H7 (cell line): ENCODE data around the gene ETNPPL. TPM values are rescaled to one million over a fixed set of nuclear protein-coding genes. Genes with fewer than 3 reads are reported as not detected.

Source experiments
- DNase-seq: peaks from one replicate; pipeline ENCODE4 v3.0.0; 2012
- H3K27me3 ChIP-seq: 2 replicates; pipeline ENCODE4 v1.6.0; 2011; ENCODE audit warnings: mild to moderate bottlenecking, low read length; ENCODE audit not compliant: control insufficient read depth, insufficient read depth
- H3K36me3 ChIP-seq: replicated peaks from 2 replicates; pipeline ENCODE4 v1.5.1; 2011; ENCODE audit warnings: low read length; ENCODE audit not compliant: control insufficient read depth, insufficient read depth
- H3K4me3 ChIP-seq: 2 replicates; pipeline ENCODE4 v1.5.1; 2011; ENCODE audit warnings: low read depth, mild to moderate bottlenecking, control low read depth, low read length, moderate library complexity; ENCODE audit not compliant: insufficient read depth
- total RNA-seq: library from RNA; depleted of rRNA; stranded (reverse); fragments of >200 nt; shearing (Covaris generic); gene quantifications from 2 replicates; pipeline ENCODE4 v1.2.3, GENCODE V29; 2014; rRNA removed

The ETNPPL gene
- total RNA-seq, 1 experiment from 2014 or later, result 1.0 TPM

- no peak for DNase-seq
- no peaks in the 10 kb centered on the region for H3K27me3 ChIP-seq
- H3K4me3 ChIP-seq, result no peak overlapping the region
- no peaks in the 10 kb centered on the region for H3K36me3 ChIP-seq
Observed at GRCh38 chr4:108700081-108700757, 62.6 kb downstream of the ETNPPL start.

- DNase-seq, result no peak
- H3K4me3 ChIP-seq, result no peak overlapping the region
- H3K27me3 ChIP-seq, result no peaks in the 10 kb centered on the region
- H3K36me3 ChIP-seq, result no peaks in the 10 kb centered on the region
Observed at GRCh38 chr4:108696160-108696559, 66.7 kb downstream of the ETNPPL start.

- no peaks in the 10 kb centered on the region for H3K36me3 ChIP-seq
- H3K4me3 ChIP-seq, result no peak overlapping the region
- no peaks in the 10 kb centered on the region for H3K27me3 ChIP-seq
- no peak for DNase-seq
Observed at GRCh38 chr4:108695062-108695461, 67.8 kb downstream of the ETNPPL start.

- no peak overlapping the region for H3K4me3 ChIP-seq
- no peaks in the 10 kb centered on the region for H3K36me3 ChIP-seq
- DNase-seq, result no peak
- no peaks in the 10 kb centered on the region for H3K27me3 ChIP-seq
Observed at GRCh38 chr4:108694423-108694822, 68.4 kb downstream of the ETNPPL start.

GRCh38 chr4:108693819-108694218, 69.0 kb downstream of the ETNPPL start:
- no peak for DNase-seq
- Histone ChIP-seq H3K4me3 (no peak overlapping the region), H3K27me3 (no peaks in the 10 kb centered on the region), H3K36me3 (no peaks in the 10 kb centered on the region)

- Histone ChIP-seq H3K27me3 (no peaks in the 10 kb centered on the region), H3K4me3 (no peak overlapping the region), H3K36me3 (no peaks in the 10 kb centered on the region)
- DNase-seq, result no peak
Observed at GRCh38 chr4:108693211-108693610, 69.6 kb downstream of the ETNPPL start.

Other genes starting within 250 kb of the ETNPPL start
- 867 and 894 TPM in 2 replicates for gene RPL34, start 142.5 kb downstream of the ETNPPL start, total RNA-seq
- gene OSTC, start 112.5 kb downstream of the ETNPPL start, total RNA-seq, result 171 and 183 TPM in 2 replicates